PC-3 (cell line): Measurements from ENCODE around the gene DNAAF5. TPM values are rescaled to one million over a fixed set of nuclear protein-coding genes. Genes with fewer than 3 reads are reported as not detected.

ENCODE experiments used
- ATAC-seq: fragments of 200-7000 bp; cut with Tn5 transposase; 2 replicates; pipeline ENCODE4 v1.9.1; 2020; ENCODE audit warnings: mild to moderate bottlenecking, moderate library complexity
- BruUV-seq: library from RNA; stranded (reverse); fragments of 400-500 nt; replicated peaks from 2 replicates; lab custom pipeline; 2021; lab: Mats Ljungman, UMichigan
- CTCF ChIA-PET: fragments of 300-600 bp; sonication (Branson Sonifier 250); formaldehyde crosslinking; loops from one replicate; lab custom pipeline; 2022; ENCODE audit warnings: antibody characterized with exemption; lab: Charles Lee
- POLR2A ChIA-PET: fragments of 300-600 bp; sonication (Branson Sonifier 250); formaldehyde crosslinking; loops from one replicate; lab custom pipeline; 2022; ENCODE audit warnings: antibody characterized with exemption; ENCODE audit not compliant: unreplicated experiment; lab: Charles Lee
- DNase-seq: peaks from one replicate; pipeline ENCODE4 v3.0.0-alpha.2; 2015
- H2AFZ ChIP-seq: fragments of 300-600 bp; sonication (generic); 2 replicates; pipeline ENCODE4 v1.6.0; 2016; ENCODE audit warnings: antibody characterized with exemption, low read length
- H3F3A ChIP-seq: fragments of 300-600 bp; sonication (generic); one replicate; pipeline ENCODE4 v1.6.0; 2017; ENCODE audit warnings: antibody characterized with exemption, low read length, control low read depth, mild to moderate bottlenecking; ENCODE audit not compliant: unreplicated experiment
- H3K27ac ChIP-seq: fragments of 300-600 bp; sonication (generic); 2 replicates; pipeline ENCODE4 v1.5.1; 2016; ENCODE audit warnings: mild to moderate bottlenecking, low read length
- H3K27me3 ChIP-seq: fragments of 300-600 bp; sonication (generic); 2 replicates; pipeline ENCODE4 v1.6.1; 2016; ENCODE audit warnings: low read length, mixed read lengths
- H3K36me3 ChIP-seq: fragments of 300-600 bp; sonication (generic); 2 replicates; pipeline ENCODE4 v1.6.1; 2016; ENCODE audit warnings: low read depth, mixed run types, low read length, mixed read lengths
- H3K4me1 ChIP-seq: fragments of 300-600 bp; sonication (generic); 2 replicates; pipeline ENCODE4 v1.5.1; 2016; ENCODE audit warnings: low read length; ENCODE audit not compliant: insufficient read depth
- H3K4me2 ChIP-seq: fragments of 300-600 bp; sonication (generic); 2 replicates; pipeline ENCODE4 v1.6.0; 2016; ENCODE audit warnings: low read length
- H3K4me3 ChIP-seq: fragments of 300-600 bp; sonication (generic); 2 replicates; pipeline ENCODE4 v1.5.1; 2016; ENCODE audit warnings: mild to moderate bottlenecking, low read length, mixed read lengths
- H3K79me2 ChIP-seq: fragments of 300-600 bp; sonication (generic); 2 replicates; pipeline ENCODE4 v1.6.1; 2017; ENCODE audit warnings: low read length, mixed read lengths
- H3K9ac ChIP-seq: fragments of 300-600 bp; sonication (generic); 2 replicates; pipeline ENCODE4 v1.6.0; 2016; ENCODE audit warnings: mild to moderate bottlenecking, low read length
- H3K9me2 ChIP-seq: fragments of 300-600 bp; sonication (generic); replicated peaks from 2 replicates; pipeline ENCODE4 v1.6.1; 2016; ENCODE audit warnings: mixed run types, low read length, mixed read lengths
- H3K9me3 ChIP-seq: fragments of 300-600 bp; sonication (generic); 2 replicates; pipeline ENCODE4 v1.6.1; 2016; ENCODE audit warnings: low read length, mixed read lengths
- H4K20me1 ChIP-seq: fragments of 300-600 bp; sonication (generic); 2 replicates; pipeline ENCODE4 v1.6.1; 2016; ENCODE audit warnings: low read length, mixed read lengths
- EZH2 ChIP-seq: fragments of 300-600 bp; sonication (generic); IDR thresholded peaks from one replicate; pipeline ENCODE4 v1.6.1; 2017; ENCODE audit warnings: antibody characterized with exemption, mild to moderate bottlenecking, low read length; ENCODE audit not compliant: unreplicated experiment
- EZH2phosphoT487 ChIP-seq: fragments of 300-600 bp; sonication (generic); IDR thresholded peaks from 2 replicates; pipeline ENCODE4 v1.6.1; 2018; ENCODE audit warnings: mild to moderate bottlenecking, antibody characterized with exemption, low read length, borderline replicate concordance
- intact Hi-C: fragments of 100-400 bp; cut with micrococcal nuclease; formaldehyde crosslinking; loops from 2 replicates; pipeline ENCODE4 v1.9.0; 2023
- total RNA-seq: library from RNA; depleted of rRNA; stranded (reverse); fragments of >200 nt; gene quantifications from 2 replicates; pipeline ENCODE4 v1.2.3, GENCODE V29; 2014
- TF ChIP-seq, protein P1 (sequence below): fragments of 300-600 bp; sonication (generic); conservative IDR thresholded peaks from 2 replicates; pipeline ENCODE4 v1.5.1; 2017; ENCODE audit warnings: antibody characterized with exemption, low read depth, mild to moderate bottlenecking, low read length

DNAAF5 gene
- total RNA-seq, 1 experiment from 2014 or later = 66.3 TPM

GRCh38 chr7:729140-730000 is 2.9 kb downstream of the DNAAF5 start:
- H3K9me2 ChIP-seq = no peaks in the 10 kb centered on the region
- ATAC-seq = no peak
- H3K4me1 ChIP-seq = peaks cover 32% of the 10 kb centered on the region
- no peak overlapping the region for H3K9ac ChIP-seq
- no peak overlapping the region for H2AFZ ChIP-seq
- no peak overlapping the region for H3K4me3 ChIP-seq
- peaks cover 30% of the 10 kb centered on the region for H3K36me3 ChIP-seq
- H3K27ac ChIP-seq = no peak overlapping the region
- no peaks in the 10 kb centered on the region for H4K20me1 ChIP-seq
- no peak for TF ChIP-seq EZH2phosphoT487
- TF ChIP-seq, protein P1, sequence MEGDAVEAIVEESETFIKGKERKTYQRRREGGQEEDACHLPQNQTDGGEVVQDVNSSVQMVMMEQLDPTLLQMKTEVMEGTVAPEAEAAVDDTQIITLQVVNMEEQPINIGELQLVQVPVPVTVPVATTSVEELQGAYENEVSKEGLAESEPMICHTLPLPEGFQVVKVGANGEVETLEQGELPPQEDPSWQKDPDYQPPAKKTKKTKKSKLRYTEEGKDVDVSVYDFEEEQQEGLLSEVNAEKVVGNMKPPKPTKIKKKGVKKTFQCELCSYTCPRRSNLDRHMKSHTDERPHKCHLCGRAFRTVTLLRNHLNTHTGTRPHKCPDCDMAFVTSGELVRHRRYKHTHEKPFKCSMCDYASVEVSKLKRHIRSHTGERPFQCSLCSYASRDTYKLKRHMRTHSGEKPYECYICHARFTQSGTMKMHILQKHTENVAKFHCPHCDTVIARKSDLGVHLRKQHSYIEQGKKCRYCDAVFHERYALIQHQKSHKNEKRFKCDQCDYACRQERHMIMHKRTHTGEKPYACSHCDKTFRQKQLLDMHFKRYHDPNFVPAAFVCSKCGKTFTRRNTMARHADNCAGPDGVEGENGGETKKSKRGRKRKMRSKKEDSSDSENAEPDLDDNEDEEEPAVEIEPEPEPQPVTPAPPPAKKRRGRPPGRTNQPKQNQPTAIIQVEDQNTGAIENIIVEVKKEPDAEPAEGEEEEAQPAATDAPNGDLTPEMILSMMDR = no peak
- no peak for TF ChIP-seq EZH2
- H3K27me3 ChIP-seq = no peaks in the 10 kb centered on the region
- H3K79me2 ChIP-seq = peaks cover 88% of the 10 kb centered on the region
- intact Hi-C loops = loop anchor here (5.0 kb wide), 1 partner anchor 212 kb away; the partner anchor contains the start of gene PDGFA
- 0 out of 2 replicates have a peak, but pooled peaks cover 3% of the 10 kb centered on the region for H3K9me3 ChIP-seq
- H3K4me2 ChIP-seq = no peak overlapping the region
- no peaks in the 10 kb centered on the region for H3F3A ChIP-seq
- DNase-seq = no peak
- ChIA-PET POLR2A (no interaction called here), CTCF (no interaction called here)
- no TSS peak for BruUV-seq

DNA sequence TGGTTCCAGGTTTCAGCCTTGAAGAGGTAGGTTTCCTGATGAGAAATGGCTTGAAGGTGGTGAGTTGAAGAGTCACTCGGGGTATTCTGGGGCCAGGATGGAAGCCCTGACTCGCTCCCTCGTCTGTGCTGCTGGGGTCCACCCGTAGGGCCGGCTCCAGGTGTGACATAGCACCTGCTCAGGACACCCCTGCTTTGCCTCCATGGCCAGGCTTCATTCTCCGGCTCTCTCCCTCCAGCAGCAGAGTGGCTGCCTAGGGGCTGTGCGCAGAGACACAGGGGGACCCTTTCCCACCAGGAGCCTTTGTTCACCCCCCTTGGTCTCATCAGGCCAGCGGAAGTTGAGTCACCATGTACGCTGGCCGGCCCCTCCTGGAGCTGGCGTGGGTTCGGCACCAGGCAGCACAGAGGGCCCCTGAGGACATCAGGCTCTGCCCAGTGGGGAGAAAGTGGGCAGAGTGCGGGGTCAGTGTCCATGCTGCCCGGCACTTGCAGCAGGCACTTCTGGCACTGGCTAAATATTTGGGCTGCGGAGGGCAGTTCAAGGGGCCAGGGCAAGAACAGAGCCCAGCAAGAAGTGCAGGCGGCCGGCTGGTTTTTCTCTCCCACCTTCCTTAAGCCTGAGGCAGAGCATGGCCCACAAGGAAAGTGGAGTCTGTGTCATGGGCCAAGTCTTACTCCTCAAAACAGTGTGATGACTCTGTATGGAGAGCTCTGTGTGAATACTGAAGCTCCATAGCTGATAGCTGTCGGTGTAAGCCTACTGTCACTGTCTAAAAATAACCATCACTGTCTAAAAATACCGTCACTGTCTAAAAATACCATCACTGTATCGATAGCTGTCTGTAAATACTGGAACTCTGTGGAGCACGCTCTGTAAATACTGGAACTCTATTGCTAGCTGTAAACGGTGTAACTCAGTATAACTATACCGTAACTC is 4.3 kb downstream of the DNAAF5 start:
- H3K4me3 ChIP-seq = no peak overlapping the region
- H4K20me1 ChIP-seq = no peaks in the 10 kb centered on the region
- no peaks in the 10 kb centered on the region for H3F3A ChIP-seq
- H3K4me1 ChIP-seq = peaks cover 26% of the 10 kb centered on the region
- DNase-seq (no peak), ATAC-seq (no peak)
- POLR2A ChIA-PET = interaction anchor here (0.6 kb wide), 1 partner anchor 82 kb away, joined by 3 read pairs; no protein-coding TSS in a partner anchor
- no TSS peak for BruUV-seq
- H2AFZ ChIP-seq = no peak overlapping the region
- TF ChIP-seq EZH2 (no peak), EZH2phosphoT487 (no peak)
- TF ChIP-seq, protein P1 = no peak
- no peaks in the 10 kb centered on the region for H3K27me3 ChIP-seq
- intact Hi-C loops = no loop called here
- H3K27ac ChIP-seq = no peak overlapping the region
- H3K79me2 ChIP-seq = peaks cover 90% of the 10 kb centered on the region
- H3K9ac ChIP-seq = no peak overlapping the region
- no peaks in the 10 kb centered on the region for H3K9me2 ChIP-seq
- H3K4me2 ChIP-seq = no peak overlapping the region
- H3K36me3 ChIP-seq = peaks cover 31% of the 10 kb centered on the region
- CTCF ChIA-PET = no interaction called here
- no peaks in the 10 kb centered on the region for H3K9me3 ChIP-seq
